PC-9 (cell line): Measurements from ENCODE around the gene NATD1. TPM values are rescaled to one million over a fixed set of nuclear protein-coding genes. Genes with fewer than 3 reads are reported as not detected.

ENCODE experiments used
- BruUV-seq: library from RNA; stranded (reverse); fragments of 400-500 nt; replicated peaks from 2 replicates; lab custom pipeline; 2021; lab: Mats Ljungman, UMichigan
- CTCF ChIA-PET: fragments of 300-600 bp; sonication (Branson Sonifier 250); formaldehyde crosslinking; loops from one replicate; lab custom pipeline; 2022; ENCODE audit warnings: antibody characterized with exemption; lab: Charles Lee
- POLR2A ChIA-PET: fragments of 300-600 bp; sonication (Branson Sonifier 250); formaldehyde crosslinking; loops from one replicate; lab custom pipeline; 2022; ENCODE audit warnings: antibody characterized with exemption; ENCODE audit not compliant: unreplicated experiment; lab: Charles Lee
- DNase-seq, 2 experiments: peaks; one replicate each; pipeline versions ENCODE4 v3.0.0 to v3.0.0-alpha.2; 2015 to 2022; ENCODE audit warnings: mixed read lengths in 1 of 2
- H2AFZ ChIP-seq: fragments of 200-600 bp; sonication (generic); 2 replicates; pipeline ENCODE4 v1.8.1; 2017; ENCODE audit warnings: antibody characterized with exemption
- H3F3A ChIP-seq: fragments of 200-600 bp; sonication (generic); 2 replicates; pipeline ENCODE4 v1.8.1; 2017; ENCODE audit warnings: antibody characterized with exemption, mild to moderate bottlenecking, low read depth; ENCODE audit not compliant: insufficient read depth
- H3K27ac ChIP-seq: fragments of 200-600 bp; sonication (generic); 2 replicates; pipeline ENCODE4 v1.6.1; 2016; ENCODE audit warnings: mixed run types
- H3K27me3 ChIP-seq: fragments of 200-600 bp; sonication (generic); 2 replicates; pipeline ENCODE4 v1.6.1; 2016; ENCODE audit warnings: low read depth, mixed run types; ENCODE audit not compliant: insufficient read depth
- H3K36me3 ChIP-seq: fragments of 200-600 bp; sonication (generic); 2 replicates; pipeline ENCODE4 v1.6.1; 2016; ENCODE audit warnings: low read depth, mixed run types
- H3K4me1 ChIP-seq: fragments of 200-600 bp; sonication (generic); replicated peaks from 2 replicates; pipeline ENCODE4 v1.6.1; 2016; ENCODE audit warnings: mixed run types; ENCODE audit not compliant: insufficient read depth
- H3K4me2 ChIP-seq: fragments of 200-600 bp; sonication (generic); 2 replicates; pipeline ENCODE4 v1.6.1; 2017; ENCODE audit warnings: mixed run types
- H3K4me3 ChIP-seq: fragments of 200-600 bp; sonication (generic); 2 replicates; pipeline ENCODE4 v1.6.1; 2016; ENCODE audit warnings: mixed run types
- H3K79me2 ChIP-seq: fragments of 200-600 bp; sonication (generic); 2 replicates; pipeline ENCODE4 v1.6.1; 2017; ENCODE audit warnings: low read depth, mixed run types
- H3K9me2 ChIP-seq: fragments of 200-600 bp; sonication (generic); 2 replicates; pipeline ENCODE4 v1.8.1; 2017; ENCODE audit warnings: mild to moderate bottlenecking; ENCODE audit not compliant: insufficient read depth
- H3K9me3 ChIP-seq: fragments of 200-600 bp; sonication (generic); 2 replicates; pipeline ENCODE4 v1.8.1; 2016; ENCODE audit warnings: low read depth; ENCODE audit not compliant: insufficient read depth
- H4K20me1 ChIP-seq: fragments of 200-600 bp; sonication (generic); 2 replicates; pipeline ENCODE4 v1.8.1; 2017; ENCODE audit not compliant: insufficient read depth
- CTCF ChIP-seq: fragments of 200-600 bp; sonication (generic); conservative IDR thresholded peaks from 2 replicates; pipeline ENCODE4 v1.6.1; 2017; ENCODE audit warnings: mixed run types, antibody characterized with exemption, mild to moderate bottlenecking, moderate library complexity
- EZH2 ChIP-seq: fragments of 200-600 bp; sonication (generic); IDR thresholded peaks from 2 replicates; pipeline ENCODE4 v1.8.0; 2017; ENCODE audit warnings: antibody characterized with exemption, low read depth
- intact Hi-C: fragments of 100-400 bp; cut with micrococcal nuclease; formaldehyde crosslinking; loops from one replicate; pipeline ENCODE4 v1.10.0; 2022; ENCODE audit not compliant: unreplicated experiment
- total RNA-seq: library from RNA; stranded (reverse); gene quantifications from 2 replicates; pipeline ENCODE4 v1.2.3, GENCODE V29; 2021

Gene NATD1
- total RNA-seq, 1 experiment from 2014 or later: 5.4 TPM

GRCh38 chr17:21213638-21214014 lies 39.6 kb downstream of the NATD1 start:
- no peak for TF ChIP-seq EZH2
- no peak for TF ChIP-seq CTCF
- peaks cover 46% of the 10 kb centered on the region for H4K20me1 ChIP-seq
- H3K36me3 ChIP-seq: 0 out of 2 replicates have a peak, but pooled peaks cover under 1% of the 10 kb centered on the region

GRCh38 chr17:21212826-21213637 lies 40.2 kb downstream of the NATD1 start:
- DNase-seq: no peak
- POLR2A ChIA-PET: interaction anchor here (0.7 kb wide), 1 partner anchor 56 kb away, joined by 3 read pairs; no protein-coding TSS in a partner anchor
- Histone ChIP-seq H3K4me3 (peak overlapping the region; percentile 97), H3K27me3 (no peaks in the 10 kb centered on the region), H3K79me2 (peaks cover 84% of the 10 kb centered on the region), H2AFZ (peak overlapping the region; percentile 82), H3K4me2 (peak overlapping the region; percentile 98), H4K20me1 (peaks cover 52% of the 10 kb centered on the region), H3K27ac (peak overlapping the region; percentile 81; the same call in 1 of the 2 replicates), H3K9me2 (no peaks in the 10 kb centered on the region), H3F3A (0 out of 2 replicates have a peak, but pooled peaks cover 8% of the 10 kb centered on the region), H3K9me3 (no peaks in the 10 kb centered on the region), H3K36me3 (0 out of 2 replicates have a peak, but pooled peaks cover 4% of the 10 kb centered on the region), H3K4me1 (peaks cover 32% of the 10 kb centered on the region)
- BruUV-seq: TSS peak; percentile 29
- TF ChIP-seq CTCF (no peak), EZH2 (no peak)
- CTCF ChIA-PET: interaction anchor here (0.6 kb wide), 2 partner anchors 191 to 274 kb away, joined by 3 read pairs; no protein-coding TSS in a partner anchor
- intact Hi-C loops: loop anchor here (10.0 kb wide), 1 partner anchor 192 kb away; no protein-coding TSS in a partner anchor

More at GRCh38 chr17:21213638-21214014, 39.6 kb downstream of the NATD1 start:
- ChIA-PET CTCF (interaction anchor here (0.6 kb wide), 1 partner anchor 191 kb away, joined by 3 read pairs; no protein-coding TSS in a partner anchor), POLR2A (interaction anchor here (0.6 kb wide), 1 partner anchor 71 kb away, joined by 5 read pairs; no protein-coding TSS in a partner anchor)
- Histone ChIP-seq H3K9me3 (no peaks in the 10 kb centered on the region), H3K79me2 (peaks cover 84% of the 10 kb centered on the region), H2AFZ (peak overlapping the region; percentile 82), H3K27me3 (no peaks in the 10 kb centered on the region), H3K9me2 (no peaks in the 10 kb centered on the region), H3K27ac (peak overlapping the region; percentile 81), H3K4me3 (peak overlapping the region; percentile 97), H3F3A (0 out of 2 replicates have a peak, but pooled peaks cover 8% of the 10 kb centered on the region), H3K4me1 (peaks cover 32% of the 10 kb centered on the region), H3K4me2 (peak overlapping the region; percentile 98)
- intact Hi-C loops: loop anchor here (1.0 to 10.0 kb wide), 5 partner anchors 44 to 191 kb away; partner anchors contain the start of genes DHRS7B and USP22
- DNase-seq: no peak
- BruUV-seq: no TSS peak

GRCh38 chr17:21211825-21212479 lies 41.3 kb downstream of the NATD1 start:
- Histone ChIP-seq H3K4me1 (peaks cover 32% of the 10 kb centered on the region), H3K36me3 (0 out of 2 replicates have a peak, but pooled peaks cover 4% of the 10 kb centered on the region), H3K27me3 (no peaks in the 10 kb centered on the region), H4K20me1 (peaks cover 58% of the 10 kb centered on the region), H3K4me3 (peak overlapping the region; percentile 97), H2AFZ (no peak overlapping the region), H3K4me2 (peak overlapping the region; percentile 98), H3K27ac (no peak overlapping the region), H3K79me2 (peaks cover 91% of the 10 kb centered on the region), H3F3A (0 out of 2 replicates have a peak, but pooled peaks cover 7% of the 10 kb centered on the region), H3K9me3 (no peaks in the 10 kb centered on the region), H3K9me2 (no peaks in the 10 kb centered on the region)
- DNase-seq: no peak
- no TSS peak for BruUV-seq
- ChIA-PET POLR2A (no interaction called here), CTCF (no interaction called here)
- intact Hi-C loops: loop anchor here (10.0 kb wide), 1 partner anchor 193 kb away; no protein-coding TSS in a partner anchor
- TF ChIP-seq EZH2 (no peak), CTCF (no peak)
